T-helper 2 cell (primary cell): ENCODE results near the gene GTSF1L.

ENCODE experiments used
- DNase-seq, 5 experiments: peaks; one replicate each; pipeline versions ENCODE4 v3.0.0 to v3.0.0-alpha.2; 2012 to 2022

The GTSF1L gene

DNA sequence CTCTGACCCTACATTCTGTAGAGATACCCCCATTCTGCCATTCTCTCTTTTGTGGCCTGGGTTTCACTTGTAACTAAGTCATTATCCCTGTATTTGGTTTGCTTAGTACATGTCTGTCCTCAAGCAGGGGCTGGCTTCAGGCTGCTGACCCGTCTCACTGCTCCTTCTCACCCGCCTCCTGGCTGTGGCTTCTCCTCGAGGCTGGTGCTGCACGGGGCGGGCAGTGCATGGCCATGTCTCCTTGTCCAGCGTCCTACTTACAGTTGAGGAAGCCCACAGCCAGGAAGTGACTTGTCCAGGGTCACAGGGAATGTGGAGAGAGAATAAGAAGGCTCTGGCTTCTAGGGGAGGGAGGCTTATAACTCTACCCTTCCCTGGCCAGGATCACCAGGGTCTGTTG lies 11.3 kb downstream of the GTSF1L start:
- no peak for DNase-seq

DNA sequence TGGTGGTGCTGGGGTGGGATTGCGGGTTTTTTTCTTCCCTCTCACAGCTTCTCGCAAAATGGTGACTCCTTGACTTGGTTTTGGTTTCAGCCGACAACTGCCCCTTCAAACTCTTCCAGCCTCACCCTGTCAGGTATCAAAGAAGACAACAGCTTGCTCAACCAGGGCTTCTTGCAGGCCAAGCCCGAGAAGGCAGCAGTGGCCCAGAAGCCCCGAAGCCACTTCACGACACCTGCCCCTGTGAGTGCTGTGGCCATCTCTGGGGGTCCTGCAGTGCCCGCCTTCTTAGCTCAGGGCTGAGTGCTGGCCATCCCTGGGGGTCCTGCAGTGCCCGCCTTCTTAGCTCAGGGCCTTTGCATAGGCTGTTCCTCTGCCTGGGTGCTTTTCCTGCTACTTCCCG lies 11.8 kb downstream of the GTSF1L start:
- no peak for DNase-seq

DNA sequence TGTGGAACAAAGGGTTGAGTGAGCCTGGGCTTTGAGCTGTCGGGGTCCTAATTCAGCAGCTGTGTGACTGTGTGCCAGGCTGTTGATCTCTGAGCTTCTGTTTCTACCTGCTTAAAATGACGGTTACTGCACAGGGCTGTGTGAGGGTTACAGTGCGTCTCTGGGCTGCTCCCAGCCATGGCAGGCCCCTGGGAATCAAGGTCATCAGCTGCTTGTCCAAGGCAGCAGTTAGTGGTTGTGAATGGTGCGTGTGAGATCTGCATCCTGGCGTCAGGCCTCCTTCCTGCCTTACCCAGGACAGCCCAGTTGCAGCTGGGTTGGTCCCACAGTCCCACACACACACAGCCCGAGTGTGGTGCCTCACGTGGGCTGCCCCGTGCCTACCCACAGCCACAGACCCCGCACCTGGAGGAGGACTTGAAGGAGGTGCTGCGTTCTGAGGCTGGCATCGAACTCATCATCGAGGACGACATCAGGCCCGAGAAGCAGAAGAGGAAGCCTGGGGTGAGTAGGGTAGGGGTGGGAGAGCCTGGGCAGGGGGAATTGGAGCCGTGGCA lies 15.6 kb downstream of the GTSF1L start:
- no peak for DNase-seq

DNA sequence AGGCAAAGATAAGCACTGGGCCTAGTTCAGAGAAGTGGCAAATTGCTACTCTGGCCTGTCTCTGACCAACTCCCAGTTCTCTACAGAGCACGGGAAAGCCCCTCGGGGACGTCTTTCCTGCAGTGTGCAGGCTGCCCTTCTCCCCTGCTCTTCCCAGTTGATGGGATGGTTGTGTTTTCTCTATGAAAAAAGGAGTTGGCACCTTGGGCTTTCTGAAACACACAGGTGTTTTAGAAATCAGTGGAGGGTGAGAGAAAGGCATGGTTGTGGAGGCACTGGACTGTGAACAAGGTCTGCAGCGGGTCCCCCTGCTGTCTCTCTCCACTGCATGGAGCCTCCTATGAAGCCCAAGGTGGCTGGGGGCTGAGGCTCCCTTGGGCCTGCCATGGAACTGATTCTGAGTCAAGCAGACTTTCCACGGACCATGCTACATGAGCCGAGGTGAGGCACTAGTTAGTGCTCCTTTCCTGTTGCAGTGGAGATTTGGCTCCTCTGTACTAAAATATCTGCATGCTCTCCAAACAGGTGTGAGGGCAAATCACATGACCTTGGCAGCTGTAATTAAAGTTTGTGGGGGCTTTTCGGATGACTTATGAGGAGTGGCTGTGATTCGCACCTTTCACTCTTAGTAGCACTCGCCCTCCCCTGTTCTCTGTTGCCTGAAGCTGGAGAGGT lies 16.3 kb downstream of the GTSF1L start:
- DNase-seq: no peak

DNA sequence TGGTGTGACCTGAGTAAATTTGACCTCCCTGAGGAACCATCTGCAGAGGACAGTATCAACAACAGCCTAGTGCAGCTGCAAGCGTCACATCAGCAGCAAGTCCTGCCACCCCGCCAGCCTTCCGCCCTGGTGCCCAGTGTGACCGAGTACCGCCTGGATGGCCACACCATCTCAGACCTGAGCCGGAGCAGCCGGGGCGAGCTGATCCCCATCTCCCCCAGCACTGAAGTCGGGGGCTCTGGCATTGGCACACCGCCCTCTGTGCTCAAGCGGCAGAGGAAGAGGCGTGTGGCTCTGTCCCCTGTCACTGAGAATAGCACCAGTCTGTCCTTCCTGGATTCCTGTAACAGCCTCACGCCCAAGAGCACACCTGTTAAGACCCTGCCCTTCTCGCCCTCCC lies 24.3 kb downstream of the GTSF1L start:
- DNase-seq: no peak

DNA sequence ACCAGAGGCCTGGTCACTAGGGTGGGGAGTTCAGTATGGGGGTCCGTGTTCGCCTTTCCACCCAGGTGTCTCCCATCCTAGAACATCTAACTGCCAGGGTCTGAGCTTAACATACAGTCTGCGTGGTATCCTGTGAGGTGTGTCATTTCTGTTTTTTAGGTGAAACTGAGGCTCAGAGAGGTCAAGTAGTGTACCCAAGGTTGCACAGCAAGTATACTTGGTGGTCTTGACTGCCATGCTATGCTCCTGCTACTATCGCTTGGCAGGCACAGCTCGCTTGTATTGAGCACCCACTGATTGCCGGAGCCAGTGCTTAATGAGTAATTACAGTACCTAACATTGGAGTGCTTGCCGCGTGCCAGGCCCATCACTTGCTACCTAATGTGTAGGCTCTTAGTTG lies 26.2 kb downstream of the GTSF1L start:
- no peak for DNase-seq

DNA sequence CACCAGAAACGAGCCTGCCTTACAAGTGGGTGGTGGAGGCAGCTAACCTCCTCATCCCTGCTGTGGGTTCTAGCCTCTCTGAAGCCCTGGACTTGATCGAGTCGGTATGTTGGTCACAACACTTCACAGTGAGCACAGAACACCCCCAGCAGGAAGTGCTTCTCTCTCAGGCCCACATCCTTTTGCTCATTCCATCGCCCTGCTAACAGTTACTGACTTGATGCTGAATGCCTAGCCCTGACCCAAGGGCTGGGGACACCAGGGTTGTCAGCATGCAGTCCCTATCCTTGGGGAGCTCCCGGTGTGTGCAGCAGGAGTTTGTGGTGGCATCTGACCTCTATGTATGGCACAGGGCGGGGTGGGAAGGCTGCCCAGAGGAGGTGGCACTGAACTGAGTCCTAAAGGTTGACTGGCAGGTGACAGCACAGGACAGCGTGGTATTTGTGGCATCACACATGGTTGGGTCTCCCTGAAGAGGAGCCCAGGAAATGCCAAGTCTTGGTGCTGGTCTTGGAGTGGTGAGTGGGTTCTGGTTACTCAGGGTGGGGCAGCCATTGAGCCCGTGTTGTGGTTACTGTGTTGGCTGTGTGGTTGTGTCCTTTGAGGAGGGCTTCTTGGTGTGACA lies 26.7 kb downstream of the GTSF1L start:
- no peak for DNase-seq

DNA sequence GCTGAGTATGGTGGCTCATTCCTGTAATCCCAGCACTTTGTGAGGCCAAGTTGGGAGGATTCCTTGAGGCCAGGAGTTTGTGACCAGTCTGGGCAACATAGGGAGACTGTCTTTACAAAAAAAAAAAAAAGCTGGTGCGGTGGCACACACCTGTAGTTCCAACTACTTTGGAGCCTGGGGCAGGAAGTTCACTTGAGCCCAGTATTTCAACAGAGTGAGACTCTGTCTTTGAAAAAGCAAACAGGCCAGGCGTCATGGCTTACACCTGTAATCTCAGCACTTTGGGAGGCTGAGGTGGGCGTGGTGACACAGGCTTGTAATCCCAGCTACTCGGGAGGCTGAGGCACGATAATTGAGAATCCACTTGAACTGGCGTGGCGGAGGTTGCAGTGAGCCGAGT lies 31.2 kb downstream of the GTSF1L start:
- no peak for DNase-seq

DNA sequence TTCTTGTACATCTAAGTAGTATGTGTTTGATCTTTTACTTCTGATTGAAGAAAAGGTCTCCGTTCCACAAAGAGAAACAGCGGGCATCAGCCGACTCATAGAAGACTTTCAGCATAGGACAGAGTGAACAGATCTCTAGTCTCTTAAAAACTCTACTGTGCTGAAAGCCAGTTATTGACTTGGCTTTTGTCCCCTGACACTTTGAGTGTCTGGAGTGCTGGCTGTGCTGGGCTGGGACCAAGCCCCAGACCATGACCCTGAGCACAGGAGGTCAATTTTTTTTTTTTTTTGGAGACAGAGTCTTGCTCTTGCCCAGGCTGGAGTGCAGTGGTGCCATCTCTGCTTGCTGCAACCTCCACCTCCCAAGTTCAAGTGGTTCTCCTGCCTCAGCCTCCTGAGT lies 32.0 kb downstream of the GTSF1L start:
- DNase-seq: no peak

DNA sequence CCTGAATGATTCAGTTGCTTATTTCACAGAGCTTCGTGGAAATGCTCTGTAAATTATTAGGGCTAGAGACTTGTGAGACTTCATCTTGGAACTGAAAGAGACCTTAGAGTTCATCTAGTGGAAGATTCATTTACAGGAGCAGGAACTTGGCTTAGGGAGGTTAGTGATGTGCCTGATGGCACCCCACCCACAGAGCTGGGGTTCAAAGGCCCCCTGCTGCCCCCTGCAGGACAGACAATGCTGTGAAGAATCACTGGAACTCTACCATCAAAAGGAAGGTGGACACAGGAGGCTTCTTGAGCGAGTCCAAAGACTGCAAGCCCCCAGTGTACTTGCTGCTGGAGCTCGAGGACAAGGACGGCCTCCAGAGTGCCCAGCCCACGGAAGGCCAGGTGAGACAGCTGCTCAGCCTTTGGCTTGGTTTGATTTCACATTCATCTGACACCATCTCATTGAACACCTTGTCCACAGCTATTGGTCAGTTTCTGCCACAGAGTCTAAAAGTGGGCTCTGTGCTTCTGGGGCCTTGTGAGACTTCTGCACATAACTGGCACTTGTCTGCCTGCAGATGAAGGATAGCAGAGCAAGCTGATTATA lies 34.8 kb downstream of the GTSF1L start:
- peak in 3 of 5 experiments; percentile 24 to 61 (median 42) for DNase-seq

DNA sequence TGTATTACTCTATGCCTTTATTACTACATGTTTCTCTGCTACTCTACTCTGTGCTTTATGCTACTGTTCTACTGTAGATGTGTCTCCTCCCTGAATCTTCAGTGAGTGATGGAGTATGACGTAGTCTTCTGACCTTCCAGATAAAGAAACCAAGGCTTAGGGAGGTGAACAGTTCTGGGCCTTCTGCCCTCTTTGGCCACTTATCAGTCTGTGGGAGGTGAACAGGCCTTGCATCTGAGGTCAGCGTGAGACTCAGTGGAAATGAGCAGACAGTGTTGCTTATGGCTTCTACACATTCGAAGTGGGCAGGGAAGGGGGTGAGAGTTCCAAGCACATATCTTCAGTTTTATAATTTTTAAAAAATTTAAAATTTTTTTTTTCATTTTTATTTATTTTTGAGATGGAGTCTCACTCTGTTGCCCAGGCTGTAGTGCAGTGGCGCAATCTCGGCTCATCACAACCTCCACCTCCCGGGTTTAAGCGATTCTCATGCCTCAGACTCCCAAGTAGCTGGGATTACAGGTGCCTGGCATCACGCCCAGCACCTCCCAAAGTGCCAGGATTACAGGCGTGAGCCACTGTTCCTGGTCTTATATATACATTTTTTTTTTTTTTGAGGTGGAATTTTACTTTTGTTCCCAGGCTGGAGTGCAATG lies 35.7 kb downstream of the GTSF1L start:
- no peak for DNase-seq

DNA sequence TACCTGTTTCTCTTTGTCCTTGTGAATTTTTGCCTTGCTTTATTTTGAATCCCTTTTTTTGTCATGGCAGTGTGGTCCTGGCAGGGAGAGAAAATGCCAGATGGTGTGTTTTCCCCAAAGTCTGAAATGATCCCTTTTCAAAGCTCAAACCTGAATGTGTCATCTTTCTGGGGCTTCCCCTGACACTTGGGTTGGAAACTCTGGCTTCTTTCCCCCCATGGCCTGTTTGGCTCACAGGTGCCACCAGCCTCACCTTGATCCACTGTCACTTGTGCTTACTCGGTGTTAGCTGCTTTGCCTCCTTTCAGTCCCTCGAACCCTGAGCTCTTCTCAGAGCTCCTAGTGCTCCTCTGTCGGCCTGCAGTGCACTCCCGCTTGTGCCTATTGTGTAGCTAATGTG lies 37.6 kb downstream of the GTSF1L start:
- no peak for DNase-seq

DNA sequence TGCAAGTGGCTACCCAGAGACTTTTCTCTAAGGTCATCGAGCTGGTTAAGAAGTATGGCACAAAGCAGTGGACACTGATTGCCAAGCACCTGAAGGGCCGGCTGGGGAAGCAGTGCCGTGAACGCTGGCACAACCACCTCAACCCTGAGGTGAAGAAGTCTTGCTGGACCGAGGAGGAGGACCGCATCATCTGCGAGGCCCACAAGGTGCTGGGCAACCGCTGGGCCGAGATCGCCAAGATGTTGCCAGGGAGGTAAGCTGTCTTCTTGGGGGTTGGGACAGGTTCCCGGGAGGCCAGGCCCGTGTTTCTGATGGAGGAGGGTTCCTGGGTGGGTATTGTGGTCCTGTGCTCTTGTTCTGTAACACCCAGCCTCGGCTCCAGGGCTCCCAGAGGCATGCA lies 40.0 kb downstream of the GTSF1L start:
- DNase-seq: no peak

DNA sequence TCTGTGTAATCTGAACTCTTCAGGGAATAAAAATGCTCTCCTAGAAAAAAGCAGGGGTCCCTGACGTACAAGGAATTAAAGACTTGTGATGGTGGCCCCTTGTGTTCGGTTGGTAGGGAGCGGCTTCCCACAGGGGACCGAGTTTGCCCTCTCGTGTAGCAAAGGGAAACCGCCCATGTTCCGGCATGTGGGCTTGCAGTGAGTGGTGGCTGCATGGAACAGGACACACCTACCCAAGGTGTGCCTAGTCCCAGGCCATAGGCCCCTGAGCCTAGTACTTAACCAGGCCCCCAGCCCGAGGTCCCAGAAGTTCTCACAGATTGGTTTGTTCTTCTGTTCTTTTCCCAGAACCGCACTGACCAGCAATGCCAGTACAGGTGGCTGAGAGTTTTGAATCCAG lies 44.4 kb downstream of the GTSF1L start:
- no peak for DNase-seq

DNA sequence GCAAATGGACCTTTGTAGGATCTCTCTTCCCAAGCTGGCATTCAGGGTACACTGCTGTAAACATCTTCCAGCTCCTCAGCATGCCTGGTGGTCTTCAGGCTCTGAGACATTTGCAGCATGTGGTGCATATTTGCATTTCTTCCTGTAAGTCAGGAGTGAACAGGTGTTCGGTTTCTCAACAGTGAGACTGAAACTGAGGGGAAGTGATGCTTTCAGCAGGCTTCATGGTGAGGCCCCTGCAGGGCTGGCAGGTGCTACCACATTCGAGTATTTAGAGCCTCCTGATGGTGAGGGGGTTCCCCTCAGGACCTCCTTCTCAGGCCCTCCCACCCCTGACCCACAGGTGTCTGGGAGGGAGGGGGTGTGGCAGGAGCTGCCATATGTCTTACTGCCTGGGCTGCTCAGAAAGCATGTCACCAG lies 44.8 kb downstream of the GTSF1L start:
- peak in 1 of 5 experiments; percentile 38 for DNase-seq

DNA sequence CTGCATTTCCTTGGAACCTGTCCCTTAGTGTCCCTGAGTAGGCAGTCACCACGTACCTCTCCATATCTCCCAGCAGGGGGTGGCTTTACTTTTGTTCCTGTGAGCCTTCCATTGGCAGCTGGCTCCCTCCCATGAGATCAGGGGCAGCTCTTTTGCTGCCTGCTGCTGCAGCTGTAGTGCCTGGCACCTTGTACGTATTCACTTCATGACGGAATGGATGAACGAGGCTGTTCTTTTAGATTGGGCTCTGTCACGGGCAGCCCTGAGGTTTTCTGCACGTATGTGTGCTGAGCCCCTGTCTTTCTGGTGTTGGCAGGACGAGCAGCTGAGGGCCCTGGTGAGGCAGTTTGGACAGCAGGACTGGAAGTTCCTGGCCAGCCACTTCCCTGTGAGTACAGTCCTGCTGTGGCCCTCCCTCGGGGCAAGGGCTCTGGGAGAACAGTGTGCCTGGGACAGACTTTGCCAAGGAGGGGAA lies 45.3 kb downstream of the GTSF1L start:
- peak in 1 of 5 experiments; percentile 23 for DNase-seq

DNA sequence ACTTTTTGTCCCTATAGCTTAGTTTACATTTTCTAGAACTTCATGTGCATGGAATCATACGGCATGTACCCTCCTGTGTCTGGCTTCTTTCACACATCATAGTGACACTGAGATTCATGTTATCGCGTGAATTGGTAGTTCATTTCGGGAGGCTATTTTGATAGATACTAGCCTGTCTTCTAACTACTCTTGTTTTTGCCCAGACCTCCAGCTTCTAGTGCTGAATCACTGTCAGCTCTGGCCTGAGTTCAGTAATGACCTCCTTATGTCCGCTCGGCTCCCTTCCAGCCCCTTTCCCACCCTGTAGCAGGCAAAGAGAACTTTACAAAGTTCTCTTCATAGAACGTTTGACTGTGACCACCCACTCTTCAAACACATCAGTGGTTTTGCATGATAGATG lies 45.8 kb downstream of the GTSF1L start:
- no peak for DNase-seq

DNA sequence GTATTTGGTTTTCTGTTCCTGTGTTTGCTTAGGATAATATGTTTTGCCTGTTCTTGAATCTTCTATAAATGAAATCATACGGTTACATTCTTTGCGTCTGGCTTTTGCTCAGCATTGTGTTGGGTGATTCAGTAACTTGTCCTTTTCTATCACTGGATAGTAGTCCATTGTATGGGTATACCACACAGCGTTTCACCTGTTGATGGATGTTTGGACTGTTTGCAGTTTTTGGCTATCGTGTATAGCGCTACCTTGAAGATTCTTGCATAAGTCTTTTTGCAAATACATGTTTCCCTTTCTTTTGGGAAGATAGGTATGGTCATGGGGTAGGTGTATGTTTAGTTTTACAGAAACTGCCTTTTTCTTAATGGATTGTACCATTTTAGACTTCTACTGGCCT lies 50.4 kb downstream of the GTSF1L start:
- no peak for DNase-seq
